GM12801 (cell line): ENCODE data around the gene PDPK1.

Experiments
- CTCF ChIP-seq: IDR thresholded peaks from one replicate; pipeline ENCODE4 v1.5.1; 2011; ENCODE audit warnings: control low read depth; ENCODE audit not compliant: insufficient read length; ENCODE audit errors: extremely low read depth

Gene PDPK1

GRCh38 chr16:2515180-2515851, 22.5 kb upstream of the PDPK1 start:
- TF ChIP-seq CTCF = no peak

GRCh38 chr16:2516391-2517240, 21.2 kb upstream of the PDPK1 start:
- no peak for TF ChIP-seq CTCF

DNA sequence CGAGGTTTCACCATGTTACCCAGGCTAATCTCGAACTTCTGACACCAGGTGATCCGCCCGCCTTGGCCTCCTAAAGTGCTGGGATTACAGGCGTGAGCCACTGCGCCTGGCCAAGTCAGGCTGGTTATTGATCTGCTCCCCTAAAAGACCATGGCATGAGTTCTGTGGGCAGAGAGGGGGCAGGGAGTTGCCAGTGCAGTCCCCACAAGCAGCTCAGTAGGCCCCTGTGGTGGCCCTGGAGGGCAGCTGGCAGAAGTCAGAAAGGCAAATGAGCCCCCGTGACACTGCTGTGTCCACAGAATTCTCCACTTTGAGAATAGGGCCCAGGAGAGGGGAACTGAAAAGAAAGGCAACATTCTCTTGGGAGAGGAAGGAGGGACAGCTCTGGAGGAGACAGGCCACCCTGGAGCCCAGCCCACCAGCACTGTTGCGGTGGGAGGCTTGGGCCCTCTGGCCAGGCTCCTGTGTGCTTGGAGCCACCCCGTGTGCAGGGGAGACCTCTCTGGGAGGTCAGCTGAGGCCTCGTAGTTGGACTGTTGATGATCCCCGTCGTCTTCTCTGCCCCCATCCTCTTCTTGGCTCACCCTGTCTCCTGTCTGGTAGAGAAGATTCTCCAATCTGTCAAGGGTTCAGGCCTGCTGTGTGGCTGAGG, 19.7 kb upstream of the PDPK1 start:
- no peak for TF ChIP-seq CTCF

DNA sequence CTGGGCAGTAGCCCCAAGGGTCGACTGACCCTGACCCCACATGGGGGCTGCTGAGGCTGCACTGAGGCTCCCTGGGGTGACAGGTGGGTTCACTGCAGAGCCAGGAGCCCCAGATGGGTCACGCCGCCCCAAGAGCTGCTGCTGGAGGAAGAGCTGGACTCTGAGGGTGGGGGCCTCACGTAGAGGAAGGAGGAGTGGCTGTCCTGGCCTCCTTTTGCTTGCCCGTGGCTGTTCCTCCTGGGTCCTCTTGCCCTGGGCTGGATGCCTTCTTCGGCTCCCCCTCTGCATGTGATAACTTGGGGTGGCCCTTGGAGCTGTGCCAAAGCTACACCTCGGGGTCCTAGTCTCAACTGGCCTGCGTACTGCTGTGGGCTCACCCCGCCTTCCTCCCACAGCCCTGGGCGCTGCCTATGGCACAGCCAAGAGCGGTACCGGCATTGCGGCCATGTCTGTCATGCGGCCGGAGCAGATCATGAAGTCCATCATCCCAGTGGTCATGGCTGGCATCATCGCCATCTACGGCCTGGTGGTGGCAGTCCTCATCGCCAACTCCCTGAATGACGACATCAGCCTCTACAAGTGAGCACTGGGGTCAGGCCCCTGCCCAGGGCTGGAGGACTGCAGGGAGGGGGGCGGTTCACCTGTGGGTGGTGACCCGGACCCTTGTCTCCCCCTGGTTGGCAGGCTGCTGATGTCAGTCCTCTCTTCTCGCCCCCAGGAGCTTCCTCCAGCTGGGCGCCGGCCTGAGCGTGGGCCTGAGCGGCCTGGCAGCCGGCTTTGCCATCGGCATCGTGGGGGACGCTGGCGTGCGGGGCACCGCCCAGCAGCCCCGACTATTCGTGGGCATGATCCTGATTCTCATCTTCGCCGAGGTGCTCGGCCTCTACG, 18.8 kb upstream of the PDPK1 start:
- TF ChIP-seq CTCF = no peak

DNA sequence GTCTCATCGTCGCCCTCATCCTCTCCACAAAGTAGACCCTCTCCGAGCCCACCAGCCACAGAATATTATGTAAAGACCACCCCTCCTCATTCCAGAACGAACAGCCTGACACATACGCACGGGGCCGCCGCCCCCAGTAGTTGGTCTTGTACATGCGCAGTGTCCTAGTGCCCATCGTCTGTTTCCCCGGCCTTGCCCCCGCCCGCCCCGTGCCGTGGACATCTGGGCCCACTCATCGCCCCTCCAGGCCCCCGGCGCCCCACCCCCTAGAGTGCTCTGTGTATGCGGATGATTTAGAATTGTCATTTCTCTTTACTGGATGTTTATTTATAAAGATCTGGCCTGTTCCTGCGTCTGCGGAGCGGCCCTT, 18.1 kb upstream of the PDPK1 start:
- TF ChIP-seq CTCF = no peak

DNA sequence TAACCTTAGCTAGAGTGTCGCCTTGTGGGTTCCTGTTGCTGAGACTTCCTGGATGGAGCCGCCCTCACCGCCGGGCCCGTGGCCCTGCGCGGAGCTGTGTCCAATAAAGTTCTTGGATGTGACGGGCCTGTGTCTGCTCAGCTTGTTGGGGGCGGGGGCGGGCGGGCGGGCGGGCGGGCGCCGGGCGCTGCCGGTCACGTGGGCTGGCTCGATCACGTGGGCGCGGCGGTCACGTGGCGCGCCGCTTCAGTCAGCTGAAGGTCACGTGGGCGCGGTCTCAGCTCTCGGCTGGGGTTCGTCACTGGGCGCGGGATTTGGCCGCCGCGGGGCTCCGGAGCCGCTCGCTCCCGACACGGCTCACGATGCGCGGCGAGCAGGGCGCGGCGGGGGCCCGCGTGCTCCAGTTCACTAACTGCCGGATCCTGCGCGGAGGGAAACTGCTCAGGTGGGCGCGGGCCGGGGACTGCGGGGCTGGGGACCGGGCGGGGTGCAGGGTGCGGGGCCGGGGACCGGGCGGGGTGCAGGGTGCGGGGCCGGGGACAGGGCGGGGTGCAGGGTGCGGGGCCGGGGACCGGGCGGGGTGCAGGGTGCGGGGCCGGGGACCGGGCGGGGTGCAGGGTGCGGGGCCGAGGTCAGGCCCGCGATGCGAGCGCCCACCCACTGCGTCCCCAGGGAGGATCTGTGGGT, 17.6 kb upstream of the PDPK1 start, which contains the start of gene AMDHD2:
Gene AMDHD2, plus strand, starts transcription at position 275 of the 687 bp plus-strand sequence. Its CDS starts 88 bp downstream, at position 363.
- no peak for TF ChIP-seq CTCF
